HT1080 (cell line): Measurements from ENCODE around the gene FBXO31. TPM values are rescaled to one million over a fixed set of nuclear protein-coding genes. Genes with fewer than 3 reads are reported as not detected.
A peak's percentile ranks its signal among the peaks of the same experiment; 100 is the strongest.

Experiments
- DNase-seq: peaks from one replicate; pipeline ENCODE4 v3.0.0-alpha.2; 2015; ENCODE audit warnings: low read depth
- total RNA-seq: library from RNA; depleted of rRNA; stranded (reverse); fragments of >200 nt; shearing (Covaris generic); gene quantifications from 2 replicates; pipeline ENCODE4 v1.2.3, GENCODE V29; 2014

The FBXO31 gene
- total RNA-seq, 1 experiment from 2014 or later = 18.3 TPM

- DNase-seq = no peak
Measured at GRCh38 chr16:87316450-87316922, 67.1 kb downstream of the FBXO31 start.

DNA sequence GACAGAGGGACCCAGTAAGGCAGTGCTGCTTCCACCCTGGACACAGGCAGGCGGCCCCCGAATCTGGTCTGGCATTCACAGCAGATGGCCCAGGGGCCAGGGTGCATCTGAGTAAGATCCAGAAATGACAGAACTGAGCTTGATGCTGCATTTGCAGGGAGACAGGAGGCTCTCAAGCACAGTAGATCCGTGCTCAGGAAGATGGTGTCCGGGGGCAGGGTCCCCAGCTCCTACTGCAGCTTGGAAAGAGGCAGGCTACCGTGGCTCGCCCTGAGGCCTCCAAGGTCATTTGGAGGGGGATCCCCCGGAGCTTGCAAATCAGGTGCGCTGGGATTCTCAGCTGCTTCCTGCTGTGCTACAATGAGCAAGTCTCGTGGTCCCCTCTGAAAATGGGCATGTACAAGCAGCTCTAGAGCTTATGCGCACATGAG, 68.6 kb downstream of the FBXO31 start:
- no peak for DNase-seq

- no peak for DNase-seq
Measured at GRCh38 chr16:87312008-87312407, 71.6 kb downstream of the FBXO31 start.

GRCh38 chr16:87311387-87311786, 72.2 kb downstream of the FBXO31 start:
- DNase-seq = no peak

- DNase-seq = no peak
Measured at GRCh38 chr16:87310610-87311009, 73.0 kb downstream of the FBXO31 start.

DNA sequence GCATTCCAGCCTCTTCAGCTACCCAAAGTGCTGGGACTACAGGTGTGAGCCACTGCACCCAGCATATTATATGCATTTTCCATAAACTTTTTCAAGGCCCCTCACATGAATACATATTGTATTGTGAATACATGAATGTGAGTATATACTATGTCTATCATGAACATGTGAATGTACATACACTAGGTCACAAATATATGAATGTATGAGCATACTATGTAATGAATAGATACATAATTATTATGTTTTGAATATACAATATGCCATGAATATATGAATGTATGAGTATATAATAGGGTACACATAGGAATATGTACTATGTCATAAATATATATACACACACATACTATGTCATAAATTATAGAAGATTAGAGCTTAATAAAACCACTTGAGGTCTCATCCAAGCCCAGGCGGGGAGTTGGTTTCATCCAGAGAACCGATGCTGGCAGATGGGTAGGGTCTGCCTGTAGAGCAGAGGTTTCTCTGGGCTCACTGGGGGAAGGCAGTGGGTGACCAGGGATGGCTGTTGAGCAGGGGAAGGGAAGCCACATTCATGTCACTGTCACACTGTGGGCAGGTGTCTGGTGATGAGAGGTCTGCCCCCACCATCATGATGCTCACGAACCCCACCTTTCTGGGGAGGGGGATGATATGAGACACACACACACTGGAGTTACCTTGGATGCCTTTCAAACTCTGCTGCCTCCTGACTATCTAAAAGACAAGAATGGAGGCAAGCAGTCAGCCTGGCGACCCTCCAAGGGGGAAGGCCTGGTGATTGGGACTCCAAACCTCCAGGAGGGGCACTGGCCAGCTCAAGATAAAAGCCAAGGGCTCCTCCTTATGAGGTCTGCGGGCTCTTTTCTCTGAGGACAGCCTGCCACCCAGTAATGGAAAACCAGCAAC, 73.7 kb downstream of the FBXO31 start:
- DNase-seq = no peak

- no peak for DNase-seq
Measured at GRCh38 chr16:87308826-87309225, 74.8 kb downstream of the FBXO31 start.

DNA sequence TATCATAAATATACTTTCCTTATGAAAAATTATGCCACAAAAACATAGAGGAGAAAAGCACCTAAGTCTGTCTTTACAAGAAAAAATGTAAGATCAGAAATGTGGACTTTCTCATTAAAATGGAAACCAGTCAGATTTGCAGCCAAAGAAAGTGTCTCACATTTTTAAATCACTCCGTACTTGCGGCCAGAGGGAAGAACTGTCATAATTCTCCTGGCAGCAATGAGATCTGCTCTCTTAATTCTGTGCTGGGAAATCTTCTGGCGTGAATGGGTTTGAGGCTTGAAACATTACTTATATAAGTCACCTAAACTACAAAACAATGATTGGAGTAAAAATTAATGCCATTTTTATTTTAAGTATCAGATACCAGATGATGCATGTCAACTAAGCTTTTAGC, 77.1 kb downstream of the FBXO31 start:
- DNase-seq = no peak

- DNase-seq = no peak
Measured at GRCh38 chr16:87305505-87306391, 77.8 kb downstream of the FBXO31 start.

- DNase-seq = no peak
Measured at GRCh38 chr16:87304951-87305350, 78.6 kb downstream of the FBXO31 start.

DNA sequence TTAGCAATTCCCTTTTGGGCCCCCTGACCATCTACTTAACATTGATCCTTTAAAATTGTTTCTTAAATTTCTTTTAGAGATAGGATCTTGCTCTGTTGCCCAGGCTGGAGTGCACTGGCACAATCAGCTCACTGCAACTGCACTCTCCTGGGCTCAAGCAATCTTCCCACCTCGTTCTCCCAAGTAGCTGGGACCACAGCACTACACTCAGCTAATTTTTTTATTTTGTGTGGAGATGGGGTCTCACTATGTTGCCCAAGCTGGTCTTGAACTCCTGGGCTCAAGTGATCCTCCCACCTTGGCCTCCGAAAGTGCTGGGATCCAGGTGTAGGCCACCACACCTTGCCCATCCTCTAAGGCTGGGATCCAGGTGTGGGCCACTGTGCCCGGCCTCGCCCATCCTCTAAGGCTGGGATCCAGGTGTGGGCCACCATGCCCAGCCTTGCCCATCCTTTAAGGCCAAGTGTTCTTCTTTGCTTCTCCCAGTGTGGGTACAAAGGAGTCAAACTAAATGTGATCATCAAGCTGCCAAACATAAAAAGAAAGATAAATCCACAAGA, 79.5 kb downstream of the FBXO31 start:
- no peak for DNase-seq

DNA sequence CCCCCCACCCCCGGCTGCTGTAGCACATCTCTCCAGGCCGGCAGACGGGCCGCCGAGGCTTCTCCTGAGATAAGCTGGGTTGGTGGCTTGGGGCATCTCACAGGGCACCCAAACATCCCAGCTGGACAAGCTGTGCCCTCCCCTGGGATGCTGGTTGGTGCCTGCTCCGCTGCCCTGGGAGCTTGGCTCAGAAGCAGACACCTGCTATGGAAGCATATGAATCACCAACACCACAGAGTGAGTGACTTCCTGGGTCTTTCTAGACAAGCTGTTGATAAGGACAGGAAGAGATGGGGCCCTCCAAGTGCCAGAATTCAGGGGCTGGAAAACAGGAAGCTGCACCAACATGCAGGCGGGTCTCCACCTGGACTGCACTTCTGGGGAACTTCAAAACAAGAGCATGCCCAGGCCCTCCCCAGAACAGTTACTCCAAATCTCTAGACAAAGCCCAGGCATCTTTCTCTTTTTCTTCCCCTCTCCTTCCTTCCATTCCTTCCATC, 80.1 kb downstream of the FBXO31 start:
- peak; percentile 49 for DNase-seq

DNA sequence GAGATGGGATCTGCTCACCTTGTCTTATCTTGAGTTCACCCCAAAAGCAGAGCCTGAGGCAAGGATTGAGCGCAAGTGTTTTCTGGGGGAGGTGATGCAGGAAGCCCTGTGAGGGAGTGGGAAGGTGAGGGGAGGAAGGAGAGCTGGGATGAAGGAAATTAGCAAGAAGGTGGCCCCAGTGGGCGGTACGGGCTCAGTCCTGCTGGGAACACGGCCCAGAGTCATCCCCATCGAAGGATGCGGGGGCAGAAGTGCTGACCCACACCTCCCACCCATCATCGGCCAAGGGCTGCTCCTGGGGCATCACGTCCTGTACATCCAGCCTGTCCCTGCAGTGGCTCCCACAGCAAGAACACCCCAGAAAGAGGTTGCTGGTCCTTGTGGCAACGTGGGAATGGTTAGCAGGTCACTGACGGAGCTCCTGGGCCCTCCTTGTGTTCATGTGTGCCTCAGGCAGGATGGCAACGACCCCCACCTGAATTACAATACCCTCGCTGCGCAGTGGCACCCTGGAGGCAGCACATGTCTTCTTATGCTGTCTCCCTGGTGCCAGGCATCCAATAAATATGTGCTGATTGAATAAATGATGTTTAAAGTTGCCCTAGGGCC, 84.6 kb downstream of the FBXO31 start:
- no peak for DNase-seq

DNA sequence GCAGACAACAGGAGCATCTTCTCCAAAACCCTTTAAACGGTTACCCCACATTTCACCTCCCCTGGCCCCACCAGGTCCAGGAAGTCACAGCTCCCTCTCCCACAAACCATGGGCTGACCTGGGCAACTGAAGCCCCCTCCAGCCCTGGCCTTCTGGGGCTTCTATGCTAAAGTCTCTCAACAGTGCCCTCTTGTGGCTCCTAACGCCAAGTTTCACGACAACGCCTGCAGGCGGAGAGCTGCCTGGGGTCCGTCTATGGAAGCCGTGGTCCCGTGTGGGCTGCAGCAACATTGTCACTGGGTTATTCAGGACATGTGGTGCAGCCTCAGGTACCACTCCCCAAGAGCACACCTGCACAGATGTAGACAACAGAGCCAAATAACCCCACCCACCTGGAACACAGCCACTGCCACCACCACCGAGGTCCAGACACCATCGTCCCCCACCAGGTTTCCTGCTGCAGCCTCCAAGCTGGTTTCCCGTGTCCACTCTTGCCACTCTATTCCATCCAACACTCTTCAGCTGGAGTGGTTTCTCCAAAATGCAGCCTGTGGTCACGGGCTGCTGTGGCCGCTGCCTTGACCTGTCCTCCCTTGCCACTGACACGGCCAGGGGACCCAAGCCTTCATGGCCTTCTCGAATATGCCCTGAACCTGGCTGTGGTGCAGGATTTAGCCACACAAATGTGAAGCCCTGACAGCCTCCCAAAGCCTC, 85.5 kb downstream of the FBXO31 start:
- no peak for DNase-seq

- DNase-seq = no peak
Measured at GRCh38 chr16:87297407-87297806, 86.2 kb downstream of the FBXO31 start.

GRCh38 chr16:87295661-87296531, 87.7 kb downstream of the FBXO31 start:
- DNase-seq = no peak

DNA sequence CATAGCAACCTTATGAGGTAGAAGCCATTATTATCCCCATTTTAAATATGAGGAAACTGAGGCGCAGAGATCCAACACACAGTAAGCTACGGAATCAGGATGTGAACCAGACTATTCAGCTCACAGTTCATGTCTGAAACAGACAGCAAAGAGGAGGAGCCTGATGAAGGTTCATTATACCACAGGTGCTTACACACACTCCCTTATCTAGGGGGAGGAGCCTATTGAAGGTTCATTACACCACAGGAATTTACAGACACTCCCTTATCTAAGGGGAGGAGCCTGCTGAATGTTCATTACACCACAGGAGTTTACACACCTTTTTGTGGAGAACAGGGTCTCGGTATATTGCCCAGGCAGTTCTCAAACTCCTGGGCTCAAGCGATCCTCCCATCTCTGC, 88.3 kb downstream of the FBXO31 start:
- DNase-seq = no peak

- DNase-seq = no peak
Measured at GRCh38 chr16:87293990-87294389, 89.6 kb downstream of the FBXO31 start.

DNA sequence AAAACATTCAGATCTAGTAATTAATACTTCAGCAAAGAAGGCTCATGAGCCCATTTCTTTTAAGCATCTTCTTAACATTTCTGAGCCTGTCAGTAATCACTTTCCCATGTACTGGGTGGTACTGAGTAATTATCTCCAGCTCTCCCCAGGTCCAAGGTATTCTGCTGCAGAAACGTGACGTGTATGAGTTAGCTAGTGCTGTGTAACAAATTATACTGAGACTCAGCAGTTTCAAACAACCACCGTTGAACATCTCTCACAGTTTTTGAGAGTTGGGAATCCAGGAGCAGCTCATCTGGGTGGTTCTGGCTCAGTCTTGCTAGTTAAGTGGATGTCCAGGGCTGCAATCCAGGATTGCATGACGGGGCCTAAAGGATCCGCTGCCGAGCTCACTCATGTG, 91.6 kb downstream of the FBXO31 start:
- DNase-seq = no peak
